Right lung (tissue), 5 donors: ENCODE results near the gene B3GNT9. TPM values are rescaled to one million over a fixed set of nuclear protein-coding genes. Genes with fewer than 3 reads are reported as not detected.
"Not testable (repeated sequence)": the region's sequence is repeated elsewhere in the genome, so short reads cannot be mapped to it uniquely, and the experiment has no call there.

Experiments
- DNase-seq, 2 donors: peaks; one replicate each; pipeline ENCODE4 v3.0.0-alpha.2; 2013
- polyA plus RNA-seq, 5 donors: library from polyadenylated mRNA; unstranded; fragments of 120-200 nt; gene quantifications; one replicate each; pipeline versions ENCODE4 v1.2.1 to v1.2.3, GENCODE V29; 2013; ENCODE audit warnings: inconsistent platforms in 1 of 5, low replicate concordance in 1 of 5; ENCODE audit not compliant: insufficient read length in 5 of 5, insufficient read depth in 1 of 5

Gene B3GNT9
- polyA plus RNA-seq, 5 donors: 16.4 to 30.4 (median 18.7) TPM

DNA sequence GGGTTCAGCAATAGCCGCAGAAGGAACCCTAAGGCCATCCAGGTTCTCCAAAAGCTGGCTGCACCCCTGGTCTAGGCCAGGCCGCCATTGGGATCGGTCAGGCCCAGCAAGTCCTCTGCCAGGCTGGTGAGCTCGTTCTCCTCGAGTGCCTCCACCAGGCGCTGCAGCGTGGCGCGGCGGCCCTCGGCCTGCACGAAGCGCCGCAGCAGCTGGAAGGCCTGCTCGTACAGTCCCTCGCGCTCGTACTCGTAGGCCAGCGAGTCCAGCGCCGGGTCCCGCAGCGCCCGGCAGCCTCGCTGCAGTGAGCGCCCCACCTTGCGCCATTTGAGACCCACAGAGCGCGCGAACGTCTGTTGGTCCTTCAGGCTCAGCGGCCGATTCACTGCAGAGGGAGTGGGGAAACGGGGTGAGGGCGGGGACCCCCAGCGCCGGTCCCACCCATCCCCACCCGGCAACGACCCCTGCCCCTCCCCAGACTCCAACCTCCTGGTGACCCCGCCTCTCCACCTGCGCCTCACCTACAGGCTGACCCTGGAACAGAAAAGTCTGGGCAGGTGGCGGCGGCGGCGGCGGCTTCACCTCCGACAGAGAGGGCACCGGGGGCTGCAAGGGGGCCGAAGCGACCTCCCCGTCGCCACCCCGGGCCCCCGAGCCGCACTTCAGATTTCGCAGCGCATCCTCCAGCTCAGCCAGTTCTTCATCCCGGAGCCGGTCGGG lies 3.9 kb upstream of the B3GNT9 start:
- no peak for DNase-seq

- no peak for DNase-seq
These were observed 766 bp upstream of the B3GNT9 start for GRCh38 chr16:67151431-67152097.

GRCh38 chr16:67150047-67150832 lies 558 bp downstream of the B3GNT9 start:
- peak; percentile 83 to 84 for DNase-seq

DNA sequence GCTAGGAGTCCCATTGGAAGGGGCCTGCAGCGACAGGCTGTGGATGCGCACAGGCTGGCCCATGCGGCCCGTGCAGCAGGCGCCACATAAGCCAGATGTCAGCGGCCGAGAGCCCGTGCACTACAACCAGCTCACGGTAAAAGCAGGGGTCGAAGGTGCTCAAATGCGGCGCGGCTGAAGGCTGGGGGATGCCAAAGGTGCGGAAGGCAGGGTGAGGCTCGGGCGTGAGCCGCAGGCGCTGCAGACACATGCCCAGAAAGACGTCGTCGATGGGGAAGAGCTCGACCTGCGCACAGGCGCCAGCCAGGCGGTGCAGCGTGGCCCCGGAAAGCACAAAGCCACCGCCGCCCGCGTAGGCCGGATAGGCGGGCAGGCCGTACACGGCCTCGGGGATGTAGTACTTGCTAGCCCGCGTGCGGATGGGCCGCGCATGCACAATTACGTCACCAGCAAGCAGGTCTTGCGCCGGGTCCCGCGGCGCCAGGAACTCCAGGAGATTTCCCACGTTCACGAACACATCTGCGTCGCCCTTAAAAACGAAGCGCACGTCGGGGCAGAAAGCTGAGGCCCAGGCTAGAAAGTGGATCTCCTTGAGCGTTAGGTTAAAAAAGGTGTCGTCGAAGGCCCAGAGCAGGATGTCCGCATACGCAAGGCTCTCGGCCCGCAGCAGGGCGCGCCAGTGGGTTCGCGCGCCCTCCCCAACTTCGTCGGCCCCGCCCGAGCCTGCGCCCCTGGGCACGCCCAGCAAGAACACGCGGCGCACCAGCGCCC lies 1.3 kb downstream of the B3GNT9 start:
- DNase-seq: no peak

DNA sequence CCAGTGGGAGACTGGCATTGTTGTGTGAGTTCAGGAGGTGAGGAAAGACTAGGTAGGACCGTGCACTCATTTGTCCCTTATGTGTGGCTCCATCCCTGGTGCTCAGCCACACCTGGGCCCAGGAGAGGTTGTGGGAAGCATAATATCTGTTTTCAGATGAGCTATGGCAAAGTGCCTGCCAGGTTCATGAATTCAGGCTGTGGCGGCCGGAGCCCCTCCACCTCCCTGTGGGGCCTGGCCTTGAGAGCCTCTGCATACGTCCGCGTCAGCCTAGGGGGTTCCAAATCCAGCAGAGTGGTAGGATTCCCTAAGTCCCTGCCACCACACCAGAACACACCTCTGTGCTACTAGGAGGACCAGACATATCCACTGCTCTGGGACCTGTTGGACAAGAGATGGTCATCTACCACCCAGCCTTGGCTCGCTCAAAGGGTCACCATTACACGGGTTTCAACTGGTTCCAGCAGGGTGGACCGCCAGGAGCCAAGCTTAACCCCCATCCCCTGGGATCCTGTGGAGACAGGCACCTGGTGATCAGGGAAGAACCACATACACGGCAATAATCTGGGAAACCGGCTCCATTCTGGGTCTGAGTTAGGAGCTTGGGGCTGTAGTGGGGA lies 2.0 kb downstream of the B3GNT9 start:
- DNase-seq: no peak

DNA sequence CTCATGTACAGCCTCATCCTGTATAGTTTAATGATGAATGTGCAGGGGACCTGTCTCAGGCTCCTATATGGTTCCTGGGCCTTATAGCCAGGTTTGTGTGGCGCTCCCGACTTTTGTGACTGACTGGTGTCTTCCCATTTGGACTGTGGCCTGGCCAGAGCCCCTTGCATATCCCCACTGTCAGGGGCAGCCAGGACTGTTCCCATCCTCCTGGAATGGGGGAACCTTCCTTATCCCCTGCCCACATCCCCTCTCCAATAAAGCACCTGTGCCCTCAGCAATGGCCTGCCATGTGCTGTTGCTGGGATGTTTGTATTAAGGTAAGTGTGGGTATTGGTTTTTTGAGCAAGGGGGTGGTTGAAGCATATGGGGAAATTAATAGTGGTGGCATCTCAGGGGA lies 2.6 kb downstream of the B3GNT9 start:
- DNase-seq: no peak

DNA sequence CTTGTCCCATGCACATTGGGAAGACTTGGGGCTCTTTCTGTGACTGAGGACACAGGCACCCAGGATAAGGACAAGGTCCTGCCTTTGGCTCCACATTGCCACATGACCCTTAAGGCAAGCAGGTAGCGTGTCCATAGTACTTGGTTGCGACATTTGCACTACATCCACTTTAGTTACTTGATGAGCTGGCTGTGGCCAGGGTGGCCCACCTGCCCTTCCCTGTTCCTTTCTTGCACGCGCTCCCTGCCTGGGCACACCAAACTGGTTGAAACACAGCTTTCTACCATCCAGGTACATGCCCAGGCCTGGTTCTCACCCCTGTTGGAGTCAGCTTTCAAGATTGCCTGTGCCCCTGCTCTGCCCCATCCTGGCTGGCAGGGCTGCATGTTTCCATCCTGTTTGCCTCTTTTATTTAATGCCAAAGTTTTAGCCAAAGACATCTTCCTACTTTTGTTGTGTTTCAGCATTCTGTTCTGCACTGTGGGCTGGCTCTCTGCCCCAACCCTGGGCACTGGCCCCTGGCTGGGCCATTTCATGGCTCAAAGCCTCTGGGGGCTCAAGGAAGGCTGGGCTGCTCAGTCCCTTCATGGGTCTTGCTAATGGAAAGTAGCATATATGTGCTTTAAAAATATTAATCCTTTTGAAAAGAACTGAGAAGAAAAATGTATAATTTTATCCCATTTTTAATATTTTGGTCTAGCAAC lies 3.2 kb downstream of the B3GNT9 start:
- DNase-seq: no peak

GRCh38 chr16:67146523-67147357 lies 4.1 kb downstream of the B3GNT9 start:
- DNase-seq: no peak

DNA sequence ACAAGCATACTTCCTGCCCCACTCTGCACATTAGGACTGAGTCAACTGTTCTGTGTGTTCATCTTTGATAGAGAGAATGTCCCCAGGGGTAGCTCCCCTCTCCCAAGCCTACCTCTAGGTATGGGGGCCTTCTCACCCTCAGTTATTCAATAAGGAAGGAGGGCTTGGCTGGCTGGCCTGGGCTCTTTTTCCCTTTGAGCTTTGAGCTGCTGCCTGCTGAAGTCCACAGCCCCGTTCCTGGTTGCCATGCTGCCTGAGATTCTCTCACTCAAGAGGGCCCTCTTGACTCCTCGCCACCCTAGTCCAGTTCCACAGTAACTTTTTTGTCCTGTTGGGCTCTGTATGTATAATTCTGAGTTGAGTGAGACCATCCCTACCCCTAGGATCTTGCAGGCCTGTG lies 5.1 kb downstream of the B3GNT9 start:
- DNase-seq: no peak

DNA sequence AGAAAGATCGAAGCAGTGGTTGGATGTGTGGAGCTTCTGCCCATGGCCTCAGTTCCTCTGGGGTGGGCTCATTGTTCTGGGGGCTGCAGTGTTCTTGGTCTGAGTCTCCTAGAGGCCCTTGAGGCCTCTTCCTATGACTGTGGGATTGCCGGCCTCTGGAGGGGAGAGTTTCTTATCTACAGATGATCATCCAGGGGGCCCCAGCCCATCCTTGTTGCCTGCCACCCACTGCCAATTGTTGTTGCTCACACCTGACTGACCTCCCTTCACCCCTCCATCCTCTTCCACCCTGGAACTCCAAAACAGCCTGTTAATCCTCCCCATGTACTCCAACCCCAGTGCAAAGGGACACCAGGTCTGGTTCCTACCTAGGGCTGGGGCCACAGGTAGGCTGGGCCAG lies 5.9 kb downstream of the B3GNT9 start:
- DNase-seq: no peak

DNA sequence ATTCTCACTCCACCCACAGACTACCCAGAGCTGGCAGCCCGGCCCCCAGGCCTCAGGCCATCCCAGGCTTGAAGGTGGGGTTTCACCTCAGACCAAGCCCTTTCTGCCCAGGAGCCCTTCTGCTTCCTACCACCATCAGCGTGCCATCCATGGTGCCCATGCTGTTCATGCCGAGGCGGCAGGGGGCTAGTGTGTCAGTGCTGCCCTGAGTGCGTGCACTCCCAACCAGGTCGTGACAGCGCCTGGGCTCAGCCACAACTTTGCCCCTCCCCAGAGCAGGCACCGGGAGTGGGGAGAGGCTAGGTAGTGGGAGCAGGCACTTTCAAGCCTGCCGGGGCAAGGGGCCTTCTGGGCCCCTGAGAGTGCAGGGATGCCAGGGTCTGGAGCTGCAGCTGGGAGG lies 8.5 kb downstream of the B3GNT9 start:
- DNase-seq: no peak

- DNase-seq: no peak
These were observed 9.4 kb downstream of the B3GNT9 start for GRCh38 chr16:67141391-67141790.

- DNase-seq: no peak
These were observed 13.2 kb downstream of the B3GNT9 start for GRCh38 chr16:67137605-67138004.

DNA sequence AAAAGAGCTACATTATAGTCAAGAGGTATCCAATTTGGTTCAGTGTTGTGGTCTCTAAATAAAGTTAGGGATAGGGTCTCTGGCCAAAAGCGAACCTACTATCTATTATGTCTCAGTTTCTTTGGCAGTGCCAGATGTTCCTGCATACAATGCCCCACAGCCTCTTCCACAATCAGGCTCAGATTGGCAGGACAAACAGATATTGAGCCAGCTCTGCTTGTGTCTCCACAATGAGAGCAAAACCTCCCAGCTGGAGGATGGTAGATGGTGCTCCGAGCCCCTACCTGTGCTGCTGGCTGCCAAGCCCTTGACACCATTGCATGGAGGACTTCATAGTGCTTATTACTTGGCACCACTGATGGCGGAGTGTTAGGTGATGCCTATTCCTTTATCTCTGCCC lies 21.4 kb downstream of the B3GNT9 start:
- DNase-seq: no peak

GRCh38 chr16:67128887-67129286 lies 21.9 kb downstream of the B3GNT9 start:
- no peak for DNase-seq

DNA sequence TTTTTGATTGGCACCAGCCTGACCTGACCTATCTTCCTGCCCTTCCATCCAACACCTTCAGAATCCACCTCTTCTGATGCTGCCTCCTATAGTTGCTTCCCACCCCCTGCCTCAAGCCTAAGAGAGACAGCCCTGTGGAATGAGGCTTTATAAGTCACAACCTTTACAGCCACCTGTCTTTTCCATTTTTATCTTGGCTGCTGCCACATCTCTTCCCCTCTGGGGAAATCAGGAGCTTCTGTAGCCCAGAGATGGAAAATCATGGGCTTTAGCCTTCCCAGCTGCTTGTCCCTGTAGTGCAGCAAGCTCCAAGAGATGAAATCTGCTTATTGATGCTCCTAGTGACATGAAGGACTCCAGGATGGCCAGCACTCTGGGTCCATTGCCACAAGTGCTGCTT lies 22.4 kb downstream of the B3GNT9 start:
- DNase-seq: no peak

- DNase-seq: not testable (repeated sequence)
These were observed 28.0 kb downstream of the B3GNT9 start for GRCh38 chr16:67122799-67123198.

DNA sequence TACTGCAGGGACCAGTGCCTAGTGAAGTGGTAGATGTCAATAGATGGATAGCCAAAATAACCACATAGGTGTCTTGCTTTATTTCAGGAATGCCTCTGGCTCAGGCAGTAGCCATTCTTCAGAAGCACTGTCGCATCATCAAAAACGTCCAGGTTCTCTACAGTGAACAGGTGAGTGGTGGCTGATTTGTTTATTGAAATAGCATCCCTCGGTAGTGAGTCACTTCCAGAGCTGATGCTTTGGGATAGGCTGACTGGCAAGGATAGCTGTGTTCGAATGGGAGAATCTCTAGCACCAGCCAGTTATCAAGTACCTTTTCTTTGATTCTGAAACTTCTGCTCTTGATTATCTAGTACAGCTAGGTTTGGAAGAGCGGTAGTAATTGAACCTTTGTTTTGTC lies 30.8 kb downstream of the B3GNT9 start:
- DNase-seq: no peak

DNA sequence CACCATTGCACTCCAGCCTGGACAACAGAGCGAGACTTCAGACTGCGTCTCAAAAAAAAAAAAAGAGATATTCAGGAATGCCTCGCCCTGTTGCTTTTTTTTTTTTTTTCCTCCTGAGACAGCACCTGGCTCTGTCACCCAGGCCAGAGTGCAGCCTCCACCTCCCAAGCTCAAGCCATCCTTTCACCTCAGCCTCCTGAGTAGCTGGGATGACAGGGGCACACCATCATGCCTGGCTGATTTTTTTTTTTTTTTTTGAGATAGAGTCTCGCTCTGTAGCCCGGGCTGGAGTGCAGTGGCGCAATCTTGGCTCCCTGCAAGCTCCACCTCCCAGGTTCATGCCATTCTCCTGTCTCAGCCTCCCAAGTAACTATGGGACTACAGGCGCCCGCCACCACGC lies 33.1 kb downstream of the B3GNT9 start:
- DNase-seq: no peak
